GM19025 (cell line): ENCODE measurements around the gene RIT1.

Experiments
- ATAC-seq: cut with Tn5 transposase; IDR thresholded peaks from one replicate; pipeline ENCODE4 v1.9.1; 2021; ENCODE audit warnings: mild to moderate bottlenecking, low read depth, moderate library complexity; ENCODE audit not compliant: unreplicated experiment

The RIT1 gene, protein sequence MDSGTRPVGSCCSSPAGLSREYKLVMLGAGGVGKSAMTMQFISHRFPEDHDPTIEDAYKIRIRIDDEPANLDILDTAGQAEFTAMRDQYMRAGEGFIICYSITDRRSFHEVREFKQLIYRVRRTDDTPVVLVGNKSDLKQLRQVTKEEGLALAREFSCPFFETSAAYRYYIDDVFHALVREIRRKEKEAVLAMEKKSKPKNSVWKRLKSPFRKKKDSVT

DNA sequence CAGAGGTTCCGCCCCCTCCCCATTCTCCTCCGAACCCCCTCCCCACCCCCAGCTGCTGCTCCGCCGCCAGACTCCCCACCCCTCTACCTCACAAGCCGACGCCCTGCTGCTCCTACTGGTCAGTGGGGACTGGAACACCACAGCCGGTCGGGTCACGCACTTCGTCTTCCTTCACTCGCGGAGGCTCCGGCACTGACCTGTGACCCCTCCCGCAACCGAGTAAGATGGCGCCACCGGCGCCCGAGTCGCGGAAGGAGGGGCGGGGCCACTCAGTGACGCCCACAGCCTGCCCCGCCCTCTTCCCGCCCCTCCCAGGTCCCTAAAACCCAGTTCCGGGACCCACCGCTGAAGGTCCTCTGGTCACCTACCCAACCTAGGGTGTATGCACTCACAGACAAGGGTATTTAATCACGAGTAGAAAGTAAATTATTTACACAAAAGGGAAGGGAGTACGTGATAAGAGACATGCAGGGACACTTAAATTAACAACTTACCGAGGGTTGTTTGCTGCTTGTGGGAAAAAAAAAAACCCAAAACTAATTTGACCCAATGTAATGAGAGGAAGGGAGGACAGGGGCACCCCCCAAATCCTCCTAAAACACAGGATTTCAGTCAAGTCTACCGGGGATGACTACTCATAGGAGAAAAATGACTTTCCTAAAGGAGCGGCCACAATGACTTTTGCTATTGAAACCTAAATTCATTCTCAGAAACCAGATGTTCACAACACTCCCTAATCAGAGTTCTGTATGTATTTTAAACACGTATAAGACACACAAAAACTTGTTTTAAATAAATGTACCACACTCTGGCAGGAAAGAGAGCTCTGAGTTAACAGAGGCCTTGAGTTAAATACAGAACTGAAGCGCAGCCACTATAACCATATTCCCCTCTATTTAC lies at the start of gene RIT1:
RIT1 (minus strand) TSS at position 194 of the 900 bp plus-strand sequence. CDS start 588 bp downstream, outside the sequence.
- ATAC-seq: peak; percentile 73

DNA sequence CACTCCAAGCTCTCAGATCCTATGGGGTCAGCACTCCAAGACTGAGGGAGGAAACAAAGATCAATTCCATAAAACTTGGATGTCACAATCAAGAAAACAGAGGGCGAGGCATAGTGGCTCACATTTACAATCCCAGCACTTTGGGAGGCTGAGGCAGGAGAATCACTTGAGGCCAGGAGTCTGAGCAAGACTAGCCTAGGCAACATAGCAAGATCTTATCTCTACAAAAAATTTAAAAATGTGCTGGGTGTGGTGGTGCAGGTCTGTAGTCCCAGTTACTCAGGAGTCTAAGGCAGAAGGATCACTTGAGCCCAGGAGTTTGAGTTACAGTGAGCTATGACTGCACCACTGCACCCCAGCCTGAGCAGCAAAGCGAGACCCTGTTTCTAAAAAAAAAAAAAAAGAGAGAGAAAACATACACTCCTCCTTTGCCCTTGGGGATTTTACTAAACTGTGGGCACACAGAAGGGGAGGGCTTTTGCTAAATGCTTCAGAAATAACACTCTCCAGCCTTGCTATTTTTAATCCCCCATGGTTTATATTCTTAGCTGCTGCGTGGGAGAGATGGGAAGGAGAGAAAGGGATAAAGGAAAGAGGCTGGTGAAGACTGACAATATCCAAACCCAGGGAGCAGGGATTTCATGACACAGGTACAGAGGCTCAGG lies 49.1 kb upstream of the RIT1 start:
- ATAC-seq: no peak

DNA sequence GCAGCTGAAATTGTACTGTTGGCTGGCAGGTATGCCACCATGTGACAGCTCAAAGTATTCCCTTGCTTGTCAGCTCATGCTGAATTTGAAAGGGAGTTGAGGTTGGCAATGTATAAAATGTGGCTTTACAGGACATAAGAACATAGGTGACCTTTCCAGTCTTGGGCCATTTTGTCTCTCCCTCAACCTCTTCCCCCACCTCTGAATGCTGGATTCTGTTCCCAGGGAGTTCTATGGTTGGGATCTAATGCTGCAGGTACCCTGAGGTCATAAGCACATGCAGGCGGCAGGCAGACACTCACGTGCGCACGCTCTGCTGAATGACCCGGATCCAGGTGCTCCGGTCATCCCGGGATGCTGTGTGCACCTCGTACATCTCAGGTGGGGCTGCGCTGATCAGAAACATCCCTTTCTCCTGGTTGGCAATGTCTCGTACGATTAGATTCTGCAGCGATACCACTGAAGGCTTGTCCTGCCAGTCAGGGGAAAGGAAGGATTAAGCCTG lies 46.3 kb upstream of the RIT1 start:
- no peak for ATAC-seq

DNA sequence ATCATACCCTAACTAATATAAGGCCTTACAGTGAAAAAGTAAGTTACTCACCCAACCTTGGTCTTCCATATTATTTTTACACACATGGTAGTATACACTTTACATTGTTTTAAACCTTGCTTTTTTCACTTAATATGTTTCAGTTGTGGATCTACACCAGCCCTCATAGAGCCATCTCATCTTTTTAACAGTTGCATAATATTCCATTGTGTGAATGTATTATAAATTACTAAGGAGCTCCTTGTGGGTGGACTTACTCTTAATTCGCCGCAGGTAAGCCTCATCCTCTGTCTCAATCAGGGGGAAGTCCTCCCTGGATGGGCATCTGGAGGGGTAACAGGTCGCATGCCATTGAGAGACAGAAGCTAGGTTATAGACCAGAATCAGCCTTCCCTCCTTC lies 43.5 kb upstream of the RIT1 start:
- no peak for ATAC-seq

DNA sequence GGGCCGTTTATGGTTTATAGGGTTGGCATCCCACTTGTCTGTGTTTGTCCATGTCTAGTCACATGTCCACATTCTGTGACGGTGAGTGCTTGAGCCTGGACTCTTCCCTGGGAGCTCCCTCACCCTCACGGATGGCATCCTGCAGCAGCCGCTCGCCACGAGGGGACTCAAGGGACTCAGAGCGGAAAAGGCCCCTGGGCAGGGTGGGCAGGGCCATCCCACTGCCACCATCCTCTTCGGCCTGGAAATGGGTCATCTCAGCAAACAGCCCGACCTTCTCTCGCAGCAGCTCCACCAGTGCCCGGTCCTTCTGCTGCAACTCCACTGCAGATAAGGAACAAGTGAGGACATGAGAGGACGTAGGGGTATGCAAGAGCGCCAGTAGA lies 41.3 kb upstream of the RIT1 start:
- ATAC-seq: no peak

DNA sequence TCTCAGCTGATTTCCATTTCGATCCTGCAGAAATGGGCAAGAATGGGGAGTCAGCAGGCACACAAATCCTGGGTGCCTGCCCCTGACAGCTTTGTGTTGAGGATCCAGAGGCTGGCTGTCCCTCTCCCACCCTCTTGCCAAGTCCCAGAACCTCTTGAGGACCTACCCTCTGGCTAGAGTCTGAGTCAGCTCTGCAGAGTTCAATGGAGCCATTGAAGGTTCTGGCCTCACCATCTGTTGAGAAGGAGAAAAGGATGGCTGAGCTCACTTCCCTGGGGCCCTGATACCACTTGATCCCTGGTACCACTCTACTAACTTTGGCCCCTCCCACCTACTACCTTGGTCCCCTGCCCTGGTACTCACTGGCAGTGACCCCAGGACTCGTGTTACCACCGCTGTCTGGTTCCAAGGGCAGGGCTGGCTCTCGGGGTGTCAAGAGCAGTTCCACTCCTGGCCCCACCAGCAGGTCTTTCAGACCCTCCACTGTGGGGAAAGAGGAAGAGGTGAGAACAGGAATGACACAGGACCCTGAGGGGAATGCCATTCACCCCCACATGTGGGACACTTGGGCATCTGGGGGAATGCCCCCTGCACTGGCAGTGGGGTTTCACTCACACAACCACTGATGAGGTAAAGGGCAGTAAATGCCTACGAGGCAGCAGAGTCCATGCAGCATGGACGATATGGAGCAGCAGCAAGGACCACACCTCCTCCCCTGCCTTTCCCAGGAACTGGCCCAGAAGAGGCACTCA lies 40.8 kb upstream of the RIT1 start:
- no peak for ATAC-seq

DNA sequence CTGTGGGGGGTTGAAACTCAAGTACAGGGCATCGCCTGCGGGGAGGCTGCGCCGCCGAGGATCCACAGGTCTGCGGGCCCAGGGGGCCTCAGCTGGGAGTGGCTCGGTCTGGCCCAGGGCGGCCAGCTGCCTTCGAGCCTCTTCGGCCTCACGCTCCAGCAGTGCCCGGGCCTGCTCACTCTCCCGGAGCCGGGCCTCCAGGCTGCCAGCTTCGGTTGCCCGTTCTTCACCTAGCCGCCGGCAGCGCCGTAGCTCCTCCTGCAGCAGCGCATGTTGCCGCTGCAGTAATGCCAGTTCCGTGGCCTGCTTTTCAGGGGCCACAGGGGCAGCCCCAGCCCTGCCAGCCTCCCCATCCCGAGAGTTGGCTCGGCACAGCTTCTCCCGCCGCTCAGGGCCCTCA lies 39.7 kb upstream of the RIT1 start:
- no peak for ATAC-seq

DNA sequence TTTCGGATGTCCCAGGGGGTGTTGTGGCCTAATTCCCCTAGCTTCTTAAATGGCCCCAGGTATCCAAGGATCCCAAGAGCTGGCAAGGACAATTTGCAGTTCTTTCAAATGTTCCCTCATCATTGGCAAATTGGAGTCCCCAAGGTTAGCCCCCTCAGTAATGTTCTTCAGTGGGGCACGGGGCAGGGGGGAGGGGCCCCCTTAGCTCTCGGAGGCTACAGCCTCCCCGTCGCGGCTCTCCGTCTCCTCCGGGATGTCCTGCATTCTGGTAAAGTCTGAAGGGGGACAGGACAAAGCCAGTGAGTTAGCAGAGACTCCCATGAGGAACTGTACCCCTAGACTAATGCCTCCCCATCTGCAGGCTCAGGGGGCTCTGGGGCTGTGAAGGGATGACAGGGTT lies 36.6 kb upstream of the RIT1 start:
- ATAC-seq: no peak

DNA sequence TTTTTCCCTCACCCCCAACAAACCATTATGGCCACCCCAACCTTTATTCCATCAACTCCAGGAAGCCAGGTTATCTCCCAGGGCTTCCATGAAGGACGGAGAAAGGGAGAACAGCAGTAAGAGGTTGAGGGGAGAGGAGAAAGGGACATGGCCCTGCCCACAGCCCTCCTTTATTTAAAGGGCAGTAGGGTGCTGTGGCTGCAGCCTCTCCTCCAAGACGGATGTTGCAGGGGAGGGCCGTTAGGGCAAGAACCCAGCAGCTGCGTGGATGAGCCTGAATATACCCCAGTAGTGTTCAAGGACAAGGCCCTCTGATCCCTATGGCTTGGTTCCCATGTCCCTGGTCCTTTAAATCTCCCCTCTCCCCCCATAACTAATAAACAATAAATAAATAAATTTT lies 36.1 kb upstream of the RIT1 start:
- no peak for ATAC-seq

DNA sequence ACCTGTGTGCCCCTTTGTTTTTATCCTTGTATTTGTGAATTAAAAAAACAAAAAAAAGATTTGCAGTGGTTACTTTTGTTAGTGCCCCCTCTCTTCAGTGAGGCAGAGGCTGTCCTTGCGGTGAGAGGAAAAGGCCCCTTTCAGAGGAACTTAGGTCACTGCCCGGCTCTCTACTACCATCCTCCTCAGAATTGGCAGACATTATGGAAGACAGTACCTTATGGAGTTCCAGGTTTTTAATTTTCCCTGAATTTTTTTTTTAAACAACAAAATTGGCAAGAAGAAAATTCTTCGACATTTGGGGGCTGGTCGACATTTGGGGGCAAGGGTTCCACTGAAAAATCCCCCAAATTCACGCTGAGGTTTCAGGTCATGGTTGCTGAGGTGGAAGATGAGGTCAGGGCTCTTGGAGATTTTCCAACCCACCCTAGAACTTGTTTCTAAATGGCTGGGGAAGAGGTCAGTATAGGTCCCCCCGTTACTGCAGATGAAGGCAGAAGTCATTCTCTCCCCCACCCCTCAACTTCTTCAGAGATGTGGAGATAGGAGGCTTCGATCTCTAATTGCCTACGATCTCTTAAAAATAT lies 35.6 kb upstream of the RIT1 start:
- no peak for ATAC-seq

DNA sequence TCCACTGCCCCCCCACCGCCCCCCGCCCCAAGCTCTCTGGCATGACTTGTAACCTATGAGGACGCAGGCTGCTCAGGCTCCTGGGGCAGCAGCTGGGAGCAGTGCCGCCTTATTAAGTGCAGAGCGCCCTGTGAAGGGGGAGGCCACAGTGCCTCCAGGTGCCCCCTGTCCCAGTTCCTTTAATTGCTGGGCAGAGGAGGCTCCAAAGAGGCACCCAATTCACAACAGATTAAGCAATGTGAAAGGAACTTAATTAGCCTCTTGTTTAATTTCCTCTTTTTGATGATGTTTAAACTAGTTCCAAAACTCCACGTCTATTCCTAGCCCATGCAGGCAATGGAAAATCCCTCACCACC lies 33.3 kb upstream of the RIT1 start:
- ATAC-seq: no peak

DNA sequence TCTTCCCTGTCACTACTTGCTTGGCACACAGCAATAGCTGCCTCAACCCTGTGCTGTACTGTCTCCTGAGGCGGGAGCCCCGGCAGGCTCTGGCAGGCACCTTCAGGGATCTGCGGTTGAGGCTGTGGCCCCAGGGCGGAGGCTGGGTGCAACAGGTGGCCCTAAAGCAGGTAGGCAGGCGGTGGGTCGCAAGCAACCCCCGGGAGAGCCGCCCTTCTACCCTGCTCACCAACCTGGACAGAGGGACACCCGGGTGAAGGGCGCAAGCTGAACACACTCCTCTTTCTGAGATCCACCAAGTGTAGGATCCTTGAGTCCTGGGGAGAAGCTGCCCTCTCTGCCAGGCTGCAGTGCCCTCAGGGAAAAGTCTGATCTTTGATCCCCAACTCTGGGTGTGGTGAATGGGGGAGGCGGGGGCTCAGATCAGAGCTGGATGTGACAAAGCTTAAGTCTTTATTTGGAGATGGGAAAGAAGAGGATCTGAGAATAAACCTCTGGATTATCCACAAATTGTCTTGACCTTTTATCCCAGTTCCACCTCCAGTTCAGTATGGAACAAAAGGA lies 31.5 kb upstream of the RIT1 start:
- no peak for ATAC-seq

DNA sequence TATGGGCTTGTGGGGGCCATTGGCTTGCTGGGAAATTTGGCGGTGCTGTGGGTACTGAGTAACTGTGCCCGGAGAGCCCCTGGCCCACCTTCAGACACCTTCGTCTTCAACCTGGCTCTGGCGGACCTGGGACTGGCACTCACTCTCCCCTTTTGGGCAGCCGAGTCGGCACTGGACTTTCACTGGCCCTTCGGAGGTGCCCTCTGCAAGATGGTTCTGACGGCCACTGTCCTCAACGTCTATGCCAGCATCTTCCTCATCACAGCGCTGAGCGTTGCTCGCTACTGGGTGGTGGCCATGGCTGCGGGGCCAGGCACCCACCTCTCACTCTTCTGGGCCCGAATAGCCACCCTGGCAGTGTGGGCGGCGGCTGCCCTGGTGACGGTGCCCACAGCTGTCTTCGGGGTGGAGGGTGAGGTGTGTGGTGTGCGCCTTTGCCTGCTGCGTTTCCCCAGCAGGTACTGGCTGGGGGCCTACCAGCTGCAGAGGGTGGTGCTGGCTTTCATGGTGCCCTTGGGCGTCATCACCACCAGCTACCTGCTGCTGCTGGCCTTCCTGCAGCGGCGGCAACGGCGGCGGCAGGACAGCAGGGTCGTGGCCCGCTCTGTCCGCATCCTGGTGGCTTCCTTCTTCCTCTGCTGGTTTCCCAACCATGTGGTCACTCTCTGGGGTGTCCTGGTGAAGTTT lies 30.8 kb upstream of the RIT1 start:
- ATAC-seq: no peak

DNA sequence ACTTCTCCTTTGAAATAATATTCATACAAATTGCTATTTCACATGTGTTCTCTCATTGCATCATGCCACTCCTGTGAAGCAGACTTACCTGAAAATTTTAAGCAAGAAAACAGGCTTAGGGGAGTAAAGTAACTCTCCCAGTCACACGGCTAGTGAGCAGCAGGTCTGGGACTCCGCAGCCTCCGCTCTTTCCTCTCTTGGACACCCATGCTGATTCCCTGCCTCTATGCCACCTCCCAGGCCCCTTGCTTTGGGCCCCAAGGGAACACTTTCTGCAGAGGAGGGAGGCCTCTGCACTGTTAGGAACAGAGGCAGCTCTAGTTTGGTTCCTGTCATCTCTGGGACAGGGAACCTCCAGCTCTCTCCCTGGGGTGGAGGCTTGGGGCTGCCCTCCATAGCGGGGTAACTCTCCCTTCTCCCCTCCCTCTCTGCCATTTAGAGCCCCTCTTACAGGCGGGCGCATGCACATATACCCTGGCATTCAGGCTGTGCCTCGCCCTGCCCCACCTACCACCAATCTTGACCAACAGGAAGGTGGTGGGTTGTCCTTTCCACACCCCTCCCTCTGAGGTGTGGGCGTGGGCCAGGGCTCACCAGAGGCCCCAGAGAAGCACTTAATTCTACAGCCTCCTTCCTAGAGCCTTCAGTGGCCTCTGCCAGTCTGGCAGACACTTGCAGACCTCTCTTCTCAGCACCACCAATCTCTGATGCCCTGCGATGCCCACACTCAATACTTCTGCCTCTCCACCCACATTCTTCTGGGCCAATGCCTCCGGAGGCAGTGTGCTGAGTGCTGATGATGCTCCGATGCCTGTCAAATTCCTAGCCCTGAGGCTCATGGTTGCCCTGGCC lies 30.1 kb upstream of the RIT1 start, which contains the start of gene RXFP4:
RXFP4 (plus strand) TSS at position 646 of the 852 bp plus-strand sequence; CDS start at position 718, 72 bp downstream.
- no peak for ATAC-seq

DNA sequence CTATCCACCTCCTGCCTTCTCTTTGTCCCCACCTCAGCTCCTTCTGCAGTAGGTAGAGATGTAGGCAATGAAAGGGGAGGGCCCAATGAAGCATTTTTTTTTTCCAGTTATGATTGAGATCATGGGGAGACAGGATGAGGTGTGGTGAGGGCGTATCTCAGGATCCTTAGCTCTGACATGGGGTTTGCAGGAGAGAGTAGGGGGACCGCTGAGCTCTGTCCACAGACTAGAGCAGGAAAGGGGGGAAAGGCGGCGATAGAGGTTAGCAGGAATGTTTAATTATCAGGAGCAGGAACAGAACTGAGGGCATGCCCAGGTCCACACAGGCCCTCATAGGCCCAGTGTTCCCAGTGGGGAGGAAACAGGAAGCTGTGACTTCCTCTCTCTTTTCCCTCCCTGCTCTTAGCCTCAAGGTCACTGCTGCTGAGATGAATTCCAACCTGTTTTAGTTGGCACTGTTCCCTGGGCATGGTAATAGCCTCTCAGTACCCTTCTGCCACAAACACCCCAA lies 29.4 kb upstream of the RIT1 start:
- ATAC-seq: no peak

DNA sequence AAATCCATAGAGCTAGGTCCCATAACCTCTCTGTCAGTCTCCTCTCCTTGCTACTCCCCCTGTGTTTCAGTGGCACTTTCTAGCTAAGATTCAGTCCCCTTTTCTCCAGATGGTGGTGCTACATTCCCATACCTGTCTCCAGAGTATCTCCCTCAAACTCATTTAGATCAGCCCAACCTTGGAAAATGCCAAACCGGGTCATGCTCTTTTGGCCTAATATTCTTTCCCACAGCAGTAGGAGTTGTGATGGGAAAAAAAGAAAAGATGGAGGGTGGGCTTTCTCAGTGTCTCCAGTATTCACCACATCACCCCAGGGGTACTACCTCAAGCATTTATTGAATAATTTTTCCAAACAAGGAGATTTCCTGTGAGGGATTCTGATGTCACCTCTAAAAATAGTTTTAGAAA lies 27.1 kb upstream of the RIT1 start:
- ATAC-seq: no peak

DNA sequence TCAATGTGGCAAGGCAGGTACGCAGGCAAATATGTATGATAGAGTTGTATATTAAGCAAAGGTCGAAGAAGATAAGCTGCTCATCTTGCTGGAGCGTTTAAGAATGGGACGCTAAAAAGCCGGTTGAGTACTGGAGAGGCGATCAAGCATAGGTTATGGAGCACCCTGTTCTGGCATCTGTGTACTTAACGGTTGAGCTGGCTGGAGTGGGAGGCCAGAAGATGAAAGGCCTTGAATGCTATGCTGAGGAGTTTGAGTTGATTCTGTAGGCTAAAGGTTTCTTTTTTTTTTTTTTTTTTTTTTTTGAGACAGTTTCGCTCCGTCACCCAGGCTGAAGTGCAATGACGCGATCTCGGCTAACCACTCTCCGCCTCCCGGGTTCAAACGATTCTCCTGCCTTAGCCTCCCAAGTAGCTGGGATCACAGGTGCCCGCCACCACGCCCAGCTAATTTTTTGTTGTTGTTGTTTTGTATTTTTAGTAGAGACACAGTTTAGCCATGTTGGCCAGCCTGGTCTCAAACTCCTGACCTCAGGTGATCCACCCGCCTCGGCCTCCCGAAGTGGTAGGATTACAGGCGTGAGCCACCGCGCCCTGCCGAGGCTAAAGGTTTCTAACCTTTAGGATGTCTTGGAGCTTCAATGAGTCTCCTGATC lies 23.9 kb upstream of the RIT1 start:
- no peak for ATAC-seq
